Femur (tissue), 1 donor: Measurements from ENCODE around the gene SKI.

Experiments used
- DNase-seq: peaks from one replicate; pipeline ENCODE4 v3.0.0-alpha.2; 2017

SKI gene

DNA sequence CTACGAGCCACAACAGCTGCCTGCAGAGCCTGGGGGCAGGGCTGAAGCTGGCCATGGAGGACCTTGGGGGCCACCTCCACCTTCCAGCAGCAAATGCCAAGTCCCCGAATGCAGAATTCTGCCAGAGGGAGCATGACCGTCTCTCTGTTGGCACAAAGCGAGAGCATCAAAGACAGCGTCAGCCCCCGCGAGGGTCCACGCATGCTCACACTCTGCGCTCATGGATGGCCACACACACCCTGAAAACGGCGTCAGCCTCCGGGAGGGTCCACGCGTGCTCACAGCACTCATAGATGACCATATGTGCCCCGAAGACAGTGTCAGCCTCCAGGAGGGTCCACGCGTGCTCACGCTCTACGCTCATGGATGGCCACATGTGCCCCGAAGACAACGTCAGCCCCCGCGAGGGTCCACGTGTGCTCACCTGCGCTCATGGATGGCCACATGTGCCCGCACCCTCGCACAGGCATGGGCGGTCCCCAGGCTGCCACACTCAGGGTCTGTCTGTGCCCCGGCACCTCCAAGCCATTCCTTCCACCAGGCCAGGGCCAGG is 116.7 kb downstream of the SKI start:
- DNase-seq = peak; percentile 21

DNA sequence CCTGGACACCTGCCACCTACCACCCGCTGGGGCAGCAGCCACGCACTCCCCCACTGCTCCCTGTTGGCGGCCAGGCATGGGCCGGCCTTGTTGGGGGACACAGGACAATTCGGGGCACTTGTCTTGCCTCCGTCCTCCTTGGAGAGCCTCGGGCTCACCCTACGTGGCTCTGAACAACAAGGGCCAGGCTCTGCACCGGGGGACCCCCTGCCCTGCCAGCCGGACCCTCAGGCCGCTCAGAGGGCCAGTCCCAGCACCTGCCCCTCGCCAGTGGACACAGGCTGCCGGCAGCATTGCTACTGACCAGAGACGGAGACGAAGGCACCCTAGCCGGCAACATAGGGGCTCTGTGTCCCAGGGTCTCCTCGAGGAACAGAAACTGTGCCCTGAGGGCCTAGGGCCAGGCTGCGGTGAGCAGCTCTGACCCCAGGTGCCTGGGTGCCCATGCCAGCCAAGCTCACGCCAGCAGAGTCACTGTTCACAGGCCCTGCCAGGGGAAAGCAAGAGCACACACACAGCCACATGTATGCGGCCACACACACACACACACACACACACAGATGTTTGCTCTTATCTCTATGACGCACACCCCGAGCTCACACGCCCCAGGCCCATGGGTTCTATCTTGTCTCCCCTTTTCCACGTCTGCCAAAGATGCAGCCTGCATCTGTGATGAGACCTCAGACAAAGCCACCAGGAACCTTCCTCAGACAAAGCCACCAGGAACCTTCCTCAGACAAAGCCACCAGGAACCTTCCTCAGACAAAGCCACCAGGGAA is 117.4 kb downstream of the SKI start:
- peak; percentile 15 for DNase-seq

DNA sequence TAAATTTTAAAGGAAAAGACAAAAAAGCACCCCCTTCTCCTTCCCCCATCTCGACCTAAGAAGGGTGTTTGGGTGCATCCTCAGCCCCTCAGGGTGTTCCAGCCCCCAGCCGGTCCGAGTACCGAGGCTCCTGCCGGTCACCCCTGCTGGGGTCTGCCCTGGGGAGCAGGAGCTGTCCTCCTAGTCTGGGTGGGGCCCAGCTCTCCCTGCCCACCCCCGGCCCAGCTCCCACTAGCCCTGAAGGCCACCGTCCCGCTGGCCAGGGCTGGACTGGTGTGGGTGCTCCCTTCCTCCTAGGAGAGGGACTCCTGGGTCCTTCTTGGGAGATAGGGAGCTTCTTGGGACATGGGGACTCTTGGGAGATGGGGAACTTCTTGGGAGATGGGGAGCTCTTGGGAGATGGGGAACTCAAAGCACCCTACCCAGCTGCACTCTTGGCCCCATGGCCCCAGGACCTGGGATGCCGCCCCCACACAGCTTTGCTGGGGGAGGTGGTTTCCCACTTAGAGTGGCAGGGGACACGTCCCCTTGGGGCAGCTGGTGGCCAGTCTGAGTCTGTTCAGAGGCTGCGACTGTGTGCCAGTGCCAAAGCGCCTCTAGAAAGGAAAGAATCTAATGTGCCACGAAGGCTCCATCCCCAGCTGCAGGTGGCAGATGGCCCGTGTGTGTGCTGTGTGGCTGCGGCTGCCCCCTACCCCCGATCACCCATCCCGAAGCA is 118.7 kb downstream of the SKI start:
- no peak for DNase-seq

DNA sequence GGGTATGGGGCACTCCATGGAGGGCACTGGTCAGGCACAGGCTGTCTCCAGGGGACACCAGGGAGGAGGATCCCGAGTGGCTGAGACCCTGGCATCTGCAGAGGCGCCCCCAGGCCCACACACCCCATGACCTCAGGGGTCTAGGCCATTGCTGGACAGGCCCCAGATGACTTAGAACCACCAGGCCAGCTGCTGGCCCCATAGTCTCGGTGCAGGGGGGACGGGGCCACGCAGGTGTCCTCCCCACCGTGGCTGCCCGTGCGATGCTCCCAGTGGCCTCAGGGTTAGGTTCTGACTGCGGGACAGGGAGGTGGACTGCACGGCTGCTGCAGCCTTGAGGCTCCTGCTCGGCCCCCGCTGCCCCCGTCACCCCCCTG is 119.3 kb downstream of the SKI start:
- no peak for DNase-seq

DNA sequence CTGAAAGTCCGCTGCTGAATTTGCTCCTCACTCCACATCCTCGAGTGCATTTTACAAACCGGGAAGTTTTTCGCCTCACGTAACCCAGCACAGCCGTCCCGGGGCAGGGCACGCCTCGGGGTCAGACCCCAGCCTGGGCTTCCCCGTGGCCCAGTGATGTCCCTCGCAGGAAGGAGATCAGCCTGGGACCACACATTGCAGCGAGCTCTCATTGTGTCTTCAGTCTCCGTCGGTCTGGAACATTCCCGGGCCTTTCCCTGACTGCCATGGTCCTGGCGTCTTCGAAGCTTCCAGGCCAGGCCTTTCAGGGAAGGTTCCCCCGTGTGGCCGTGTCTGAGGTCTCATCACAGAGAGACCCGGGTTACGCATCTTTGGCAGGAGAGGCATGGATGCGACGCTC is 119.8 kb downstream of the SKI start:
- DNase-seq = no peak

DNA sequence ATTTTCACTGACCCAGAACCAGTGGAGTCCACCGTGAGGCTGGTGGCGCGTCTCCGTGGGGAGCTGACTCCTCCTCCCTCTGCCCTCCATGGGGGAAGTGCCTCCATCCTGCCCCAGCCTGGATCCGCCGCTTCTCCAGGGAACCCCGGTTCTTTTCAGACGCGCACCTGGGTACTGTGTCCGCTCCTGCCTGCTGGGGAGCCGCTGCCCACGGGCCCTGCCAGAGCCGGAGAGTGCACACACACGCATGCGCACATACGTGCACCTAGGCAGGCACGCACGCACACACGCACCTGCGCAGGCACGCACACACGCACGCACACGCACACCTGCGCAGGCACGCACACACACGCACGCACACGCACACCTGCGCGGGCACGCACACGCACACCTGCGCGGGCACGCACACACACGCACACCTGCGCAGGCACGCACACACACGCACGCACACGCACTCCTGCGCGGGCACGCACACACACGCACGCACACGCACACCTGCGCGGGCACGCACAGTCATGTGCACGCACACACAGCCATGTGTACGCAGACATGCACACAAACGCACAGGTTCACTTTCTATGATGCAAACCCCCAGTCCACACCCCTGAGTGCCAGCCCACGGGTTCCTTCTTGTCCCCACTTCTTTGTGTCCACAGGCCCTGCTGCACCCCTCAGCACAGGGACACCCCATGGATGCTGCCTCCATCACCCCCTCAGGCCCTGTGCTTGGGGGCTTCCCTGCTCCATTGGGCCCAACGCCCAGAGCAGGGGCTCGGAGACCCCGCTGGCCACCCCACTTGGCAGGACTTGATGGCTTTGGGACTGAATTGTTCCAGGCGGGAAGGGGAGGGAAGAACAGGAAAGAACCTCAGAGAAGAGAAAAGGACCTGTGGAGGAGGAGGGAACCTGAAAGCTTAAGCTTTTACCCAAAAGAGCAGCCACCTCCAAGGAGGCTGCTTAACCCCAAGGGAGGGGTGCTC is 120.5 kb downstream of the SKI start:
- DNase-seq = no peak

DNA sequence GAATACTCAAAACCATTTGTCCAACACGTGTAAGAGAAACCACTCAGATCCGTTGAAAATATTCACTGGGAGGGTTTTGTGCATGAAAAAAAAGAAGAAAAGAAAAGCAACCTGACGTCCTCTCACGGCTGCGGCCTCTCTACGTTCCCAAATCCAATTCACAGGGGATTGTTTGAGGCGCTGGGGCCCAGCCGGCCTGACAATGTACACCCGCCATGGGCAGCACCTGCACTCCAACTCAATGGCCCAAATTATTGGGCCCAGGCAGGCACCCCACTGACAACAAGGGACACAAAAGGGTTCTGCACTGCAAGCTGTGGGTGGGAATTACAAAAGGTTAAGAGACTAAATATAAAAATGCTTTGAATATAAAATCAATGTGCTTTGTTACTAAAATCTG is 121.7 kb downstream of the SKI start:
- DNase-seq = no peak

DNA sequence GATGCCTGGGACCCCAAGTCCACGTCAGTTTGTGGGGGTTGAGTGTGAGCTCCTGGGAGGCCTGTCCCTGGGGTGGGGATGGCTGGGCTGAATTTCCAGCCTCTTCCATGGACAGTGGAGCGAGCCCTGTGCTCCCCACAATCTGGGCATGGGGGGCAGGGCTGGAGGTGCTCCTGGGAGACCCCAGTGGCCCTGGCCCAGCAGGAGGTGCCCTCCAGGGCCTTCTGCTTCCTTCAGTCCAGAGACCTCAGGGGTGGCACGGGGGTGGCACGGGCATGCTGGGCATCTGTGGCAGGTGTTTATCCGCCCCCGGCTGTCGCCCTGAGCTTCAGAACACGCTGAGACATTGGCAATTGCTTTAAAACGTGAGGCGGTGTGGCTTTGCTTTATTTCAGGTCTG is 122.4 kb downstream of the SKI start:
- DNase-seq = peak; percentile 17

DNA sequence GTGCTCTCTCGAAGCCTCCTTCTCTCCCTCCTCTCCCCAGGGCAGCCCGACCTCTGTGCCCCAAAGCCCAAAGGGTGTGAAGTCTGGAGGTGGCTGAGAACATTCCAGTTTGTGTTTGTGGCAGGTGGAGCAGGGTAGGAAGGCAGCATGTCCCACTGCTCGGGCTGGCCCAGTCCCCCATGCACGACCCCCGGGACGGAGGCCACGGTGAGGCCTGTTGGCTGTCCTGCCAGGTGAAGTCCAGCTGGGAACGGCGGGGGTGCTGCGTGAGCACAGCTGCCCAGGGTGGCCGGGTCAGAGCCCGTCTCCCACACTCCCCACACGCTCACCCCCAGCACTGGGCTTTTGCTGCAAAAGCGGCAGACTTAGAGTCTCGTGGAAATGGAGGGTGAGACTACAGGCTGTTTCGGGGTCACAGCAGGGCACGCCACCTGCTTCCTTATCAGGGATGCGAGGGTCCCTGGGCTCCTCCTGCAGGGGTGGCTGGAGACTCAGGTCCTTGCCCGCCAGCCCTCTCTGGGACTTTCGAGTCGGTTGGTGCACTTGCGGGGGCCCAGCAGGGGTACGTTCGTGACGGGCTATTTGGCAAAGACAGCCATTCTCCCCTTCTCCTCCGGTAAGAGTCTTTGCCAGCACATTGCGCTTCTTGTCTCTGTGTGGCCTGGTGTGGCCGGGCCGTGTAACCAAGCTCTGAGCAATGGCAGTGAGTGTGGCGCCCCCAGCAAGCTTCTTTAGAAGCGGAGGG is 123.0 kb downstream of the SKI start:
- DNase-seq = peak; percentile 18

DNA sequence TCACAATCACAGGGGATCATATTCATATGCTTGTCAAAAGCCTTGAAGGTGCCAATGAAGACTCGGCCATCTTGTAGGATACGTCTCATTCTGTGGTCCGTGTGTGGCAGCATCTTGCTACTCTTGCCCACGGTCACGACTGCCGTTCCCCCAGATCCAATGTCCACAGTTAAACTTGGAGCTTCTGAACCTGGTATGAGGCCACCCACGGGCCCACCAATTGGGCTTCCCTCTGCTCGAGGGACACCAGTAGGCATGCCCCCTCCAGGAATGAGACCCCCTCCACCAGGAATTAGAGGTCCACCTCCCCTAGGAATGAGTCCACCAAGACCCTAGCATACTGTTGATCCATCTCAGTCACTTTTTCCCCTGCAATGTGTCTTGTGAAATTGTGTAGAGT is 123.6 kb downstream of the SKI start:
- no peak for DNase-seq

DNA sequence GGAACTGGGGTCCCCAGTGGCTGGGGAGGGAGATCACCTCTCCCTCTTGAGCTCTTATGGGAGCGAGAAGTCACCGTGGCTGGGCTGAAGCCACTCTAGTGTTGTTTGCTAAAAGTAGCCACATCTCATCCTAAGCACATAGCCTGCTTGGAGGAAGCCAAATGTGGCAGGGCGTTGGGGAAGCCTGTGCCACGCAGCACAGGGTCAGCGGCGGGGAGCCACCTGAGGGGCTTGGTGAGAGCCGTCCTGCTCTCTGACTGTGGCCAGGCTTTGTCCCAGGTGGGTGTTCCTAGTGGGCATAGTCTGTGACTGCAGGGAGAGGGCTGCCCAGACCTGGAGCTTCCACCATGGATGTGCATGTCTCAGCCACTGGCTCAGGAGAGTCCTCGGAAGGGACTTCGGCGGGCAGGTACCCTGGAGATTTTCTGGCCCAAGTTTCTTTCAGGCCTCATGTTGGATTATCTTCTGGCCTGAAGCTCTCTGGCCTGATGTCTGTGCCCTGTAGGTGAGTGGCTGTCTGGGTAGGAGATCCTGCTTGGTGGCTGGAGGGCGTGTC is 124.3 kb downstream of the SKI start:
- no peak for DNase-seq

DNA sequence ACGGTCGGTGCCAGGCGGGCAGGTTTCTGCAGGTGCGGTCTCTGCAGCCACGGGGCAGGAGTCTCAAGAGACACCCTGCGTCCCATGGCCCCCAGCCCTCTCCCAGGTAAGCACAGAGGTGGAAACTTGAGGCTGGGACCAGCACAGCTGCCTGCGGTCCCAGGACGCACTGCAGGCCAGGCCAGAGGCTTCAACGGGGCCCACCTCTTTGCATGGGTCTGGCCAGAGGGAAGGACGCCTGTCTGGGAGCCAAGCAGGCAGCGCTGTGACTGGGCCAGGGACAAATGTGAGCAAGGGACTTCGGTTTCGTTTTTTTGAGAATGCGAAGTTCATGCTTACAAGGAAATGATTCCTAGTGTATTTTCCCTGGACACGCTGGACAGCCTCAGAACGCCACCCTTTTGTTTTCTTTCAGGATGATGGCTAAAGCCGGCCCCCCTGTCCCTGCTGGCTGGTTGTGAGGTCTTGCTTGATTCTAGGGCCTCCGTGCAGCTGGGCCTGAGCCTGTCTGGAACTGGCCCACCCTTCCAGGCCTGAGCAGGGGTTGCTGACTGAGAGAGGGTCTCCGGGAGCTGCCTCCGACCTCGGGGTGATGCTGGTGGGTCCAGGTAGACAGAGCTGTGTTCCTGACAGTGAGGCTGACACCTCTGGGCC is 124.9 kb downstream of the SKI start:
- DNase-seq = peak; percentile 16

DNA sequence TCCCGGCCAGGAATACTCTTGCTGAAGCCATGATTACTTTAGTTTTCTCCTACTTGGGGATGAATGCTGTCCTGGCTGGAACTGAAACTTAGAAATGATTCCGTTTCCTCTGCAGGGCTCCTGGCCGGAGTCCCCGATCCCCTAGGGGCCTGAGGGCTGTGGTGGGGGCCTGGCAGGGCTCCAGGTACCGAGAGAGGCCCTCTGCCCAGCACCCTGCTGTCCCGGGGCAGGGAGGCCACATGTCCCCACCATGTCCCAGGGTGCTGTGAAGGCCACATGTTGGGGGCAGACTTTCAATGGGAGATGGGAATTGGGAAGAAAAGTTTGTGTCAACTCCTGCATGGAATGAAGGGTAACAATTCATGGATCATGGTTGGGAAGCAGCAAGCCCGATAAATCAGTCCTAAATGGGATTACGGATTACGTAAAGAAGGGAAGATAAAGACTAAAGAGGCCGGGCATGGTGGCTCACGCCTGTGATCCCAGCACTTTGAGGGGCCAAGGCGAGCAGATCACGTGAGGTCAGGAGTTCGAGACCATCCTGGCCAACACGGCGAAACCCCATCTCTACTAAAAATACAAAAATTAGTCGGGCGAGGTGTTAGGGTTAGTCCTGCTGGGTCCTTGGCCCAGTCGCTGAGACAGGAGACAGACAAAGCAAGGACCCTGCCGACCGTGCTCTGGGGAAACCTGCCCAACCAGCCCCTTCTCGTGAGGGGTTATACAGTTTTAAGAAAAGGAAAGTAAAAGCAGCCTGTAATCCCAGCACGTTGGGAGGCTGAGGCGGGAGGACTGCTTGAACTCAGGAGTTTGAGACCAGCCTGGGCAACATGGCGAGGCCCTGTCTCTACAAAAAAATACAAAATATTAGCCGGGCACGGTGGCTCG is 125.7 kb downstream of the SKI start:
- DNase-seq = no peak

DNA sequence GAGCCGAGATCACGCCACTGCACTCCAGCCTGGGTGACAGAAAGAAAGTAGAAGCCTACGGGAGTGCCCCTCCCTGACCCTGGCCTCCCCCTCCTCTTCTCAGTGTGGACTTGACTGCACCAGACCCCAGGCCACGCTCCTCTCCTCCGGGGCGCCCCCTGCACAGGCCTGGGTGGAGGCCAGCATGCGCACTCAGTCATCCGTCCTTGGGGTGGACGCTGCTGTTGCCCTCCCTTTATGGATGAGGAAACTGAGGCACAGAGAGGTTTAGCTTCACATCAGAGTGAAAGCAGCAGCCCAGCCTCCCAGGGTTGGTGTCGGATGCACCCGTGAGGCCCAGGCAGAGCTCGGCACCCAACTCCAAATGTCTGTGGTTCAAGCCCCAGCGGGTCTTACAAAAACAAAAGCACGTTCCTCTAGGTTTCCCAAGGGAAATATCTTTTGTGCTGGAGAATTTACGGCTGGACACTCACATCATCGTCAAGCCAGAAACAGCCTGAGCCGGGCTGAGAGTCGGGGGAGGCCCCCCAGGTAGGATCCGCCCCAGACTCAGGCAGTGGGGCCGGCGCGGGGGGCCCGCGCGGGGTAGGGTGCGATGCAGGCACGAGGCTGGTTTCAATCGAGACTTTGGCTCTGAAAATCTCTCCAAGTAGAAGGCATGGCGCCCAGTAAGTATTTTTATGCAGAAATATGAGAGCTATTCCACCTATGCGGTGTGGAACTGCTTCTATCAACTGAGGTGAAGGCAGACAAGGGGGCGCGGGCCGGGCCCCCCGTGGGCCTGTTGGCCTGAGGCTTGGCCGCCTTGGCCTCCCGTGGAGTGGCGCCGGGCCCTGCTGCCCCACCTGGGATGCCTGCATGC is 126.6 kb downstream of the SKI start:
- no peak for DNase-seq

DNA sequence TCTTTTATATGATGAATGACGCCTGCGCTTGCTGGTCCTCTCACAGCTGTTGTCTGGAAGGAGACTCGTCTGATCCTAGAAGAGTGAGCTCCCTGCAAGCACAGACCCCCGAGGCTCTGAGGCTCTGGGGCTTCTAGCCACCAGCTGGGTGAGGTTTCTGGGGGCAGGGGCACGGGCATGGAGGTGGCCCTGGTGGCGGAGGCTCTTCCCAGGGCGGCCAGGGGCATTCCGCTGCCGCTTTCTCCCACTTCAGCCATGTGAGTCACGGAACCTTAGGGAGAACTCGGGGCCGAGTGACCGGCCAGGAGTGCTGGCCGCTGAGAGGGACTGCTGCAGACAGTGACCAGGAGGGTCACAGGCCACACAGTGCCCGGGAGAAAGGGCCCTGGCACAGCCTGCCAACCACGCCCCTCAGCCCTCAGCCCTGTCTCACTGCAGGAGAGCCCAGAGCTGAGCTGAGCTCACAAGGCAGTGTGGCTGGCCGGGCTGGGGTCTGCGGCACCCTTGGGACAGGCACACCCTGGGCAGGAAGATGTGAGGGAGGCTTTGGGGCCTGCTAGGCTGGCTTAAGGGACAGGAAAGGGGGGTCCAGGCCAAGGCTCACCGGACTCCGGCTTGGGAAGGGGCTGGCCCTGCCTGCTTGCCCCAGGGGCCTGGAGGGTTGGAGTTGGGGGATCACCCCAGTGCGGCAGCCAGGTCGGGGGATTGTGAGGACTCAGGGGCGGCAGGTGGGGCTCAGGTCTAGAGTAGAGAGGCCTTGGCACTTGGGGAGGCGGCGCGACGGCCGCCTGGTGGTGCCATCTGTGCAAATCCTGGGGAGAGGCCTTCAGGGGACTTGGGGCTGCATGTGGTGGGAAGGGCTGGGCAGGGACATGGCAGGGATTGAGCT is 127.5 kb downstream of the SKI start:
- DNase-seq = no peak

DNA sequence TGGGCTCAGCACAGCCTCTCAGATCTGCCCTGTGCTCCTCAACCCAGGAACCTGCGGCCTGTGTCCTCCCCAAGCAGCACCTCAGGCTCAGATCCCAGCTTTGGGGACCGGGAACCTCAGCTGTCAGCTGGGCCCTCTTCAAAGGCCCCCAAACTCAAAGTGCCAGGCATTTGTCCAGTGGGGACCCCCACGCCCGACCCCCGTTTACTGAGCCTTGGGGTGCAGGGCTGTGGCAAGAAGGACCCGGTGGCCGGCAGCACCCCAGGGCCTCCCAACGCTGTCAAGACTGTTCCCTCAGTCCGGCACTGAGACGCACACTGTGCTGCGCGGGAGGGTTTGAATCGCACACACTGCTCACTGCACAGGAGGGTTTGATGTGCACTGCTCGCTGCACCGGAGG is 128.3 kb downstream of the SKI start:
- no peak for DNase-seq

DNA sequence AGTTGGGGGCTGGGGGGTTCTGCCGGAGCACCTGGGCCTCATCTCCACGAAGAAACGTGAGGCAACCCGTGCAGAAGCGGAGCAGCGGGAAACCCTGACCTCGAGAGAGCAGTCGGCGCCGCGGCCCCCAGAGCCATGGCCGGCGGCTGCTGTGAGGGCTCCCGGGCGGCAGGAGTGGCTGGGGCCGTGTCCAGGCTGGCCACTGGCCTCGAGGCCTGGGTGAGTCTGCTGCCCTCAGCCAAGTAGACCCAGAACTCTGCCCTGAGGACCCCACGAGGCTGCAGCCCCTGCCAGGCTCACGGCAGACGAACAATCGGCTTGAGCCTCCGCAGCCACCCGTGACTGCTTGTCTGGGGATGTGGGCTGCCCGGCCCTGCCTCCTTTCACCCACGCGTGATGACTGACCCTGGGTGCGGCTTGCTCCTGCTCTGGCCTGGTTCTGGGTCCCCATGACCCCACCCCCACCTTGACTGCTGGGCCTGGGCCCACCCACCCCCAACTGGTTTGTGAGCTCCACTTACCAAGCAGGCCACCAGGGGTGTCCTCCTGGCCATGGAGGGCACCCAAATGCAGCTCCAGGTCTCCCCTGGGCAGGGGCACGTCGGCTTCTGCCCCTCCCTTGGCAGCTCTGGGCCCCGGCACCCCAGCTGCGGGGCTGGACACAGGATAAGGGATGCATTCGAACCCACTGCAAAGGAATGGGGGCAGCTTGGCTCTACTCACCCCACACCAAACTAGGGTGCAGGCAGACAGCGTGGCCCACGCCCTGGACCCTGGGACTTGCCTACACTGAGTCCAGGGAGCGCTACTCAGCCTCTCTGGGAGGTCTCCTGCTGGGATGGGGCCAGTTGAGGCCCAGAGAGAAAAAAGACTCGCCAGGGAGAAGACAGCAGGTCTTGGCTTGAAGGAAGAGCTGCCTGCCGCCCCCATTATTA is 129.1 kb downstream of the SKI start:
- DNase-seq = no peak
